HG02840 (cell line): ENCODE results near the gene MYOG.

Experiments used
- ATAC-seq: cut with Tn5 transposase; IDR thresholded peaks from one replicate; pipeline ENCODE4 v1.9.1; 2021; ENCODE audit warnings: mild to moderate bottlenecking, moderate library complexity, moderate number of reproducible peaks; ENCODE audit not compliant: unreplicated experiment, low FRiP score

Gene MYOG

GRCh38 chr1:203085528-203086406, at the start of gene MYOG:
TSS of gene MYOG (minus strand) at chr1:203086012. CDS start at chr1:203085961, 51 bp downstream.
- no peak for ATAC-seq

GRCh38 chr1:203133970-203134725, 48.3 kb upstream of the MYOG start:
- ATAC-seq = no peak

- no peak for ATAC-seq
Measured at GRCh38 chr1:203131548-203132200, 45.9 kb upstream of the MYOG start.

GRCh38 chr1:203130358-203130985, 44.7 kb upstream of the MYOG start:
- ATAC-seq = no peak

- no peak for ATAC-seq
Measured at GRCh38 chr1:203129501-203130231, 43.9 kb upstream of the MYOG start.

- no peak for ATAC-seq
Measured at GRCh38 chr1:203128716-203129500, 43.1 kb upstream of the MYOG start.

GRCh38 chr1:203128431-203128715, 42.6 kb upstream of the MYOG start:
- ATAC-seq = no peak

- no peak for ATAC-seq
Measured at GRCh38 chr1:203127666-203128430, 42.0 kb upstream of the MYOG start, which contains the start of gene ADORA1. TSS of gene ADORA1 (plus strand) at chr1:203127726. CDS start at chr1:203128842, 1,116 bp downstream.

- no peak for ATAC-seq
Measured at GRCh38 chr1:203126866-203127665, 41.3 kb upstream of the MYOG start.

- no peak for ATAC-seq
Measured at GRCh38 chr1:203126151-203126865, 40.5 kb upstream of the MYOG start.

- no peak for ATAC-seq
Measured at GRCh38 chr1:203124546-203125317, 38.9 kb upstream of the MYOG start.

GRCh38 chr1:203124011-203124410, 38.2 kb upstream of the MYOG start:
- no peak for ATAC-seq

- no peak for ATAC-seq
Measured at GRCh38 chr1:203122159-203122558, 36.3 kb upstream of the MYOG start.

GRCh38 chr1:203121186-203122015, 35.6 kb upstream of the MYOG start:
- no peak for ATAC-seq

GRCh38 chr1:203120325-203121153, 34.7 kb upstream of the MYOG start:
- no peak for ATAC-seq
